Loucy (cell line): ENCODE measurements around the gene MPDU1.

ENCODE experiments used
- H2AFZ ChIP-seq: fragments of 200-600 bp; sonication (generic); 2 replicates; pipeline ENCODE4 v1.6.0; 2016; ENCODE audit warnings: antibody characterized with exemption, mild to moderate bottlenecking, low read length, moderate library complexity
- H3F3A ChIP-seq: fragments of 200-600 bp; 2 replicates; pipeline ENCODE4 v1.6.0; 2016; ENCODE audit warnings: antibody characterized with exemption, low read depth, mild to moderate bottlenecking
- H3K27me3 ChIP-seq: fragments of 200-600 bp; sonication (generic); 2 replicates; pipeline ENCODE4 v1.6.1; 2014; ENCODE audit warnings: low read length, mild to moderate bottlenecking; ENCODE audit not compliant: insufficient read depth, poor library complexity, severe bottlenecking
- H3K36me3 ChIP-seq: fragments of 200-600 bp; sonication (generic); 2 replicates; pipeline ENCODE4 v1.6.1; 2016; ENCODE audit warnings: low read length; ENCODE audit not compliant: insufficient read depth
- H3K4me1 ChIP-seq: fragments of 200-600 bp; sonication (generic); 2 replicates; pipeline ENCODE4 v1.5.1; 2014; ENCODE audit warnings: low read length, mild to moderate bottlenecking; ENCODE audit not compliant: insufficient read depth, poor library complexity, severe bottlenecking
- H3K4me2 ChIP-seq: fragments of 200-600 bp; sonication (generic); 2 replicates; pipeline ENCODE4 v1.6.0; 2014; ENCODE audit warnings: antibody characterized with exemption, low read length, low read depth, mild to moderate bottlenecking; ENCODE audit not compliant: poor library complexity, severe bottlenecking
- H3K4me3 ChIP-seq: fragments of 200-600 bp; sonication (generic); 2 replicates; pipeline ENCODE4 v1.5.1; 2014; ENCODE audit warnings: low read length, mild to moderate bottlenecking, mixed read lengths; ENCODE audit not compliant: poor library complexity, severe bottlenecking
- H3K79me2 ChIP-seq: fragments of 200-600 bp; sonication (generic); 2 replicates; pipeline ENCODE4 v1.6.1; 2014; ENCODE audit warnings: low read length; ENCODE audit not compliant: insufficient read depth
- H3K9ac ChIP-seq: fragments of 200-600 bp; sonication (generic); 2 replicates; pipeline ENCODE4 v1.6.0; 2014; ENCODE audit warnings: mild to moderate bottlenecking, low read depth, low read length, moderate library complexity; ENCODE audit not compliant: poor library complexity, severe bottlenecking
- H3K9me2 ChIP-seq: fragments of 200-600 bp; sonication (generic); replicated peaks from 2 replicates; pipeline ENCODE4 v1.6.1; 2016; ENCODE audit warnings: low read depth, low read length, mixed read lengths
- H3K9me3 ChIP-seq: fragments of 200-600 bp; sonication (generic); 2 replicates; pipeline ENCODE4 v1.6.1; 2014; ENCODE audit warnings: mild to moderate bottlenecking, antibody characterized with exemption, low read length, low read depth; ENCODE audit not compliant: insufficient read depth
- H4K20me1 ChIP-seq: fragments of 200-600 bp; sonication (generic); 2 replicates; pipeline ENCODE4 v1.6.0; 2014; ENCODE audit warnings: antibody characterized with exemption, low read length, mild to moderate bottlenecking; ENCODE audit not compliant: insufficient read depth, poor library complexity, severe bottlenecking
- EZH2phosphoT487 ChIP-seq: fragments of 200-600 bp; IDR thresholded peaks from 2 replicates; pipeline ENCODE4 v1.6.1; 2018; ENCODE audit warnings: antibody characterized with exemption, mild to moderate bottlenecking, moderate library complexity, borderline replicate concordance
- TF ChIP-seq, protein P1 (sequence below): fragments of 200-600 bp; sonication (generic); conservative IDR thresholded peaks from 2 replicates; pipeline ENCODE4 v1.5.1; 2014; ENCODE audit warnings: mild to moderate bottlenecking, antibody characterized with exemption, low read length

Gene MPDU1

DNA sequence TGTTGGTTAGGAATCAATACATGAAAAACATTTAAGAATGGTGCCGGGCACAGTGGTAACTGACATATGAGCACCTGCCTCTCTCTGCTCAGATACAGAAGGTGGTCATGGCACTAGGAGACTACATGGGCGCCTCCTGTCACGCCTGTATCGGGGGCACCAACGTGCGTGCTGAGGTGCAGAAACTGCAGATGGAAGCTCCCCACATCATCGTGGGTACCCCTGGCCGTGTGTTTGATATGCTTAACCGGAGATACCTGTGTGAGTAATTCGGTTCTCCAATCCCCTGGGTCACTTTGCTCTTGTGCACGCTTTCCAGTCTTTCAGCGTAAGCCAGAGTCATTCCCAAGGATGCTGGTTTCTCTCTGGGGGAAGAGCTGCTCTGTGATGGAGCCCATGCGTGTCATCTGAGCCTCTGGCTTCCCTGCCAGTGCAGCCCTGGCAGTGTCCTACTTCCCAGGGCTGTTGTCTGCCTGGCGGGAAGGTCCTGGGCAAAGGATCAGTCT lies 7.2 kb upstream of the MPDU1 start:
- TF ChIP-seq, protein P1, sequence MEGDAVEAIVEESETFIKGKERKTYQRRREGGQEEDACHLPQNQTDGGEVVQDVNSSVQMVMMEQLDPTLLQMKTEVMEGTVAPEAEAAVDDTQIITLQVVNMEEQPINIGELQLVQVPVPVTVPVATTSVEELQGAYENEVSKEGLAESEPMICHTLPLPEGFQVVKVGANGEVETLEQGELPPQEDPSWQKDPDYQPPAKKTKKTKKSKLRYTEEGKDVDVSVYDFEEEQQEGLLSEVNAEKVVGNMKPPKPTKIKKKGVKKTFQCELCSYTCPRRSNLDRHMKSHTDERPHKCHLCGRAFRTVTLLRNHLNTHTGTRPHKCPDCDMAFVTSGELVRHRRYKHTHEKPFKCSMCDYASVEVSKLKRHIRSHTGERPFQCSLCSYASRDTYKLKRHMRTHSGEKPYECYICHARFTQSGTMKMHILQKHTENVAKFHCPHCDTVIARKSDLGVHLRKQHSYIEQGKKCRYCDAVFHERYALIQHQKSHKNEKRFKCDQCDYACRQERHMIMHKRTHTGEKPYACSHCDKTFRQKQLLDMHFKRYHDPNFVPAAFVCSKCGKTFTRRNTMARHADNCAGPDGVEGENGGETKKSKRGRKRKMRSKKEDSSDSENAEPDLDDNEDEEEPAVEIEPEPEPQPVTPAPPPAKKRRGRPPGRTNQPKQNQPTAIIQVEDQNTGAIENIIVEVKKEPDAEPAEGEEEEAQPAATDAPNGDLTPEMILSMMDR = no peak
- TF ChIP-seq EZH2phosphoT487 = no peak
- peaks cover 36% of the 10 kb centered on the region for H3K4me1 ChIP-seq
- peaks cover 75% of the 10 kb centered on the region for H3K79me2 ChIP-seq

GRCh38 chr17:7577327-7578199 lies 6.1 kb upstream of the MPDU1 start:
- H3K4me2 ChIP-seq = peak overlapping the region; percentile 75
- H3K9me2 ChIP-seq = no peaks in the 10 kb centered on the region
- peaks cover 39% of the 10 kb centered on the region for H3K4me1 ChIP-seq
- H3K79me2 ChIP-seq = peaks cover 77% of the 10 kb centered on the region
- H3K9ac ChIP-seq = no peak overlapping the region
- TF ChIP-seq, protein P1 = no peak
- no peak for TF ChIP-seq EZH2phosphoT487
- peaks cover 27% of the 10 kb centered on the region for H3F3A ChIP-seq
- H4K20me1 ChIP-seq = peaks cover 67% of the 10 kb centered on the region
- peaks cover 73% of the 10 kb centered on the region for H3K36me3 ChIP-seq
- H3K4me3 ChIP-seq = no peak overlapping the region
- no peak overlapping the region for H2AFZ ChIP-seq
- no peaks in the 10 kb centered on the region for H3K9me3 ChIP-seq
- H3K27me3 ChIP-seq = peaks cover 7% of the 10 kb centered on the region

More for the DNA sequence above, 7.2 kb upstream of the MPDU1 start:
- Histone ChIP-seq H3K9me2 (no peaks in the 10 kb centered on the region), H3K4me3 (peak overlapping the region; percentile 98), H3K9ac (no peak overlapping the region), H3K4me2 (peak overlapping the region; percentile 75), H3K36me3 (peaks cover 73% of the 10 kb centered on the region), H2AFZ (no peak overlapping the region), H4K20me1 (peaks cover 67% of the 10 kb centered on the region), H3K27me3 (peaks cover 7% of the 10 kb centered on the region), H3F3A (peaks cover 27% of the 10 kb centered on the region), H3K9me3 (no peaks in the 10 kb centered on the region)

GRCh38 chr17:7579001-7579833 lies 4.4 kb upstream of the MPDU1 start, which contains the start of gene CD68:
CD68 (plus strand) TSS chr17:7579638; CDS start chr17:7579678, 40 bp downstream.
- Histone ChIP-seq H3K36me3 (peaks cover 68% of the 10 kb centered on the region), H3K9me3 (no peaks in the 10 kb centered on the region), H3K4me2 (peak within 1 kb of the TSS; percentile 39), H3K79me2 (peaks cover 72% of the 10 kb centered on the region), H4K20me1 (peaks cover 53% of the 10 kb centered on the region), H3K27me3 (no peaks in the 10 kb centered on the region), H3K9me2 (no peaks in the 10 kb centered on the region), H3K4me1 (peaks cover 46% of the 10 kb centered on the region), H3K9ac (peak within 1 kb of the TSS; percentile 29), H3F3A (peaks cover 27% of the 10 kb centered on the region), H2AFZ (no peak within 1 kb of the TSS), H3K4me3 (peak within 1 kb of the TSS; percentile 2)
- TF ChIP-seq EZH2phosphoT487 = no peak
- TF ChIP-seq, protein P1 = no peak
